Measurements from ENCODE around the gene CRYAA.
"Not testable (repeated sequence)": the region's sequence is repeated elsewhere in the genome, so short reads cannot be mapped to it uniquely, and the experiment has no call there.

The CRYAA gene

DNA sequence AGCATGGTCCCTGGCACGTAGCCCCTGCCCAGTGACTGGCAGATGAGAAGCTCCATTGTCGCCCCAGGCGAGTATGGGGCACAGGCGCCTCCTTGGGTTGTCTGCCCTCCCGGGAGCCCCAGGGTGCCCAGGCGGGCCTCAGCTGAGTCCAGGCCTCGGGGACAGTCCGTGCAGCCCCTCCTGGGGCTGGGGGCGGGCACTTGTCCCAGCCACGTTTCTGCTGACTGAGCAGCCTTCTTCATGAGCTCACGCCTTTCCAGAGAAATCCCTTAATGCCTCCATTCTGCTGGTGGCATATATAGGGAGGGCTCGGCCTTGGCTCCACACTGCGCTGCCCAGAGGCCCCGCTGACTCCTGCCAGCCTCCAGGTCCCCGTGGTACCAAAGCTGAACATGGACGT, at the start of gene CRYAA:
CRYAA (plus strand) TSS at position 301 of the 400 bp plus-strand sequence; CDS start at position 393, 92 bp downstream.
- DNase-seq = not testable (repeated sequence)

GRCh38 chr21:43130094-43130493, 38.7 kb upstream of the CRYAA start:
- DNase-seq = not testable (repeated sequence)

- DNase-seq = not testable (repeated sequence)
Measured at GRCh38 chr21:43134520-43134919, 34.3 kb upstream of the CRYAA start.

GRCh38 chr21:43138944-43139343, 29.9 kb upstream of the CRYAA start:
- DNase-seq = not testable (repeated sequence)

DNA sequence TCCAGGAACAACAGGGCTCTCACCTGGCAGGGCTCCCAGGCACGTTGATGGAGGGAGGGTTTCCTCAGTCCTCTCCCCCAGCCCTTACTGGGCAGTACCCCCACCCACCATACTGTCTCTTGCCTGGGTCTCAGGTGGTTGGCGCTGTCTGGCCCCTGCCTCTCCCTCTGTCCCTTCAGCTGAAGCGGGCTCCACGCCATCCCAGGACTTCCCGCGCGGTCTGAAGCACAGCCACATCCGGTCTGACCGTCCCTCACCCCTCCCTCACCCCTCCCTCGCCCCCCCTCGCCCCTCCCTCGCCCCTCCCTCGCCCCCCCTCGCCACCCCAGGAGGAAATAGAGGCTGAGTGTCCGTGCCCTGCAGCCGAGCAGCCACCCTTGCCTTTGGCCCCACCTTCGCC, 27.4 kb upstream of the CRYAA start:
- DNase-seq = not testable (repeated sequence)

DNA sequence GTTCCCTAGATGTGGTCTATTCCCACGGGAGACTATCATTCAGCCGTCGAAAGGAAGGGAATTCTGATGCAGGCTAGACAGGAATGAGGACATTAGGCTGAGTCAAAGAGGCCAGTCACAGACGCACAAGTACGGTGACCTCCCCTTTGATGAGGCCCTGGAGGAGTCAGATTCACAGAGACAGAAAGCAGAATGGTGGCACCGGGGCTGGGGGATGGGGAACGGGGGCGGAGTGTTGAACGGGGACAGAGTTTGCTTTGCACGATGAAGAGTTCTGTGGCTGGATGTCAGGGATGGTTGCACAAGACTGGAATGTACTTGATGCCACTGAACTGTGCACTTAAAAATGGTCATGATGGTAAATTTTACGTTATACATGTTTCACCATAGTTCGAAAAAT, 22.2 kb upstream of the CRYAA start:
- DNase-seq = not testable (repeated sequence)

GRCh38 chr21:43147999-43148398, 20.8 kb upstream of the CRYAA start:
- not testable (repeated sequence) for DNase-seq

GRCh38 chr21:43149344-43149743, 19.5 kb upstream of the CRYAA start:
- not testable (repeated sequence) for DNase-seq

DNA sequence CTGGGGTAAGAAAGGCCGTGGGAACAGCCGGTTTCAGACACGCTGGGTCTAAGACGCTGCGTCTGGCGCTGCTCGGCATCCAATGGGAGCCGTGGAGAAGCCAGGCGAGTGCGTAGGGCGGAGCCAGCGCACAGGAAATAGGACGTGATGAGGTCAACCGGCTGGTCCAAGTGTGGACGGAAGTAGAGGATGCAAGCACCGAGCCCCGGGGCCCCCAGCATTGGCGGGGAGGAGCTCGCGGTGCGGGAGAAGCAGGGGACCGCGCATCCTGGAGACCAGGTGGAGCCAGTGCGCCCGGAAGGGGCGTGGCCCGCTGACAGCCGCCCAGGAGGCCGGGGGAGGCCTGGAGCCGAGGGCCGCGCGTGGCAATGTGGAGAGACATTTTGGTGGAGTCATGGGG, 15.2 kb upstream of the CRYAA start:
- DNase-seq = not testable (repeated sequence)

DNA sequence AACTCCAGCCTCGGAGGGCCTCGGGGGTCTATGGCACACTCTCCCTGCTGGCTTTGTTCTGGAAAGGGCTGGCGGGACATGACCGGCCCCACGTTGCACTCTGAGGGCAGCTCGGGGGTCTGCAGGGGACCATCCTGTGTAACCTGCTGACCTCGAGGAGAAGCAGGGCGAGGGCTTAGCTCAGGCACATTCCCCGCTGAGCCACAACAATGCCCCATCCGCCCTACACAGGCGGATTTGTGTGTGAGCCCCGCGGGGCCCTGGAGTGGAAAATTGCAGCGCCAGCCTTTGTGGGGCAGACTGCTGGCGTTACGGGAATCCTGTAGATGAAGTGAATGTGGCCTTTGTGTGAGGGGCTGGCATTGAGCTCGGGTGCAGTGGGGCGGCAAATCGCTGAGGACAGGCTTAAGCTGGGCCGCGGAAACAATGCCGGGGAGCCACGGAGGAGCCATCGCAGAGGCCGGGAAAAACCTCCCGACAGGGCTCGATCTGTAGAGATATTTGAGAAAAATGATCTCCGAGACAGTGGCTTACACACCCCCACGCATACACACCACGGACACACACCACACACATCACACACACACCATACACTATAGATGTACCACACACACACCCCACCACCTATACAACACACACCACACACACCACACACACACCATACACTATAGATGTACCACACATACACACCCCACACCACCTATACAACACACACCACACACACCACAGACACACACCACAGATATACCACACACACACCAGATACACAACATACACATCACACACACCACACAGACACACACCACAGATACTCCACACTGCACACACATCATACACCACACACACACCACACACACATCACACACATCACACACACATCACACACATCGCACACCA, 9.3 kb upstream of the CRYAA start:
- DNase-seq = not testable (repeated sequence)

- DNase-seq = not testable (repeated sequence)
Measured at GRCh38 chr21:43161826-43162707, 6.7 kb upstream of the CRYAA start.

GRCh38 chr21:43162708-43163205, 6.1 kb upstream of the CRYAA start:
- DNase-seq = not testable (repeated sequence)

GRCh38 chr21:43164823-43165222, 4.0 kb upstream of the CRYAA start:
- DNase-seq = not testable (repeated sequence)

DNA sequence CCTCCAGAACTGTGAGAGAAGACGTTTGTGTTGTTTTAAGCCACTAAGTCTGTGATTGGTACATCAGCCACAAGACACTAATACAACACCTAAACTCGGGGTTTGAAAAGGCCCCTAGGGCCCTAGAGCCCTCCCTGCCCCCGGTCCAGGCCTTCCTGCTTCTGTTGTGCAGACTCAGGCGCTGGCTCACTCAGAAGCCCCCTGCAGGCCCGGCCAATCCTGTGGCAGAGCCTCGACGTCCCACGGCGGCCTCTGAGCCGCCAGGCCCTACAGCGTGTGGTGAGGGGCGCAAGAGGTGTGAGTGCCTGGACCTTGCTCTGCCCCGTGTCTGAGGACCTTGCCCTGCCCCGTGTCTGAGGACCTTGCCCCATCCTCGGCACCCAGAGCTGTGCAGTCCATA, 3.1 kb upstream of the CRYAA start:
- DNase-seq = not testable (repeated sequence)

DNA sequence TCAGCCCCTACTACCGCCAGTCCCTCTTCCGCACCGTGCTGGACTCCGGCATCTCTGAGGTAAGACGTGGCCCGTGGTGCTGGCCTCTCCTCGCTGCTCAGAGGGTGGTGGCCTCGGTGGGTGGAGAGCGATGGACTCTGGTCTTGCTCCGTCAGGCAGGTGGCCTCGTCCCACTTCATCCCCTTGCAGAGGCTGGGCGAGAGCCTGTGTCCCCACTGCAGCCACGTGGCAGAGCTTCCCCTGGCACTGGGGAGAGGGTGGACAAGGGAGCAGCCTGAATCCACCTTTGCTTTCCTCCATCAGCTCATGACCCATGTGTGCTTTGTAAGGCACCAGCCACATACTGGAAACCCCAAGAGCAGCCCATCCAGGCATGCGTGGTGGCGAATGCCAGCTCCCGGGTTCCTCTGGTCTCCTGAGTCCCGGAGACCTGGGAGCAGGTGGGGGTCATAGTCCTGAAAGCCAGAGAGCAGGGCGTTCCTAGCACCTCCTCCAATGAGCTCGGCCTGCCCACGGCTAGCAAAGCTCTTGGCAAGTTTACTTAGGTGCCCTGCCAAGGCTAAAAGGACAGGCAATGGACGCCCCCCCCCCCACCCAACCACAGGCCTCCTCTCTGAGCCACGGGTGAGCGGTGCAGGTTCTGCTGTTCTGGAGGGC, 550 bp downstream of the CRYAA start:
- DNase-seq = not testable (repeated sequence)

DNA sequence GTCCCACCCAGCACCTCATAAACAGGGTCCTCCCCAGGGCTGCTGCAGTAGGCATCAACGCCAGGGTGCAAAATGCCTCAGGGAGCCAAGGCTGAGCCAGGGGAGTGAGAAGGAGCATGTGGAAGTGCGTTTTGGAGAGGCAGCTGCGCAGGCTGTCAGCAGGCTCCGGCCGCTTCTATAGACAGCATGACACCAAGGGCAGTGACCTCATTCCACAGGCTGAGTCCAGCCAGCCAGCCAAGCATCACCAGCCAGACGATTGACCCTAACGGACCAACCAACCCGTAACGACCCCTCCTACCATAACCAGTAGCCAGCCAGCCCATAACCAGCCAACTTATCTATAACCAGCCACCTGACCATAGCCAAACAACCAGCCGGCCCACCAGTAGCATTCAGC, 1.1 kb downstream of the CRYAA start:
- DNase-seq = not testable (repeated sequence)

DNA sequence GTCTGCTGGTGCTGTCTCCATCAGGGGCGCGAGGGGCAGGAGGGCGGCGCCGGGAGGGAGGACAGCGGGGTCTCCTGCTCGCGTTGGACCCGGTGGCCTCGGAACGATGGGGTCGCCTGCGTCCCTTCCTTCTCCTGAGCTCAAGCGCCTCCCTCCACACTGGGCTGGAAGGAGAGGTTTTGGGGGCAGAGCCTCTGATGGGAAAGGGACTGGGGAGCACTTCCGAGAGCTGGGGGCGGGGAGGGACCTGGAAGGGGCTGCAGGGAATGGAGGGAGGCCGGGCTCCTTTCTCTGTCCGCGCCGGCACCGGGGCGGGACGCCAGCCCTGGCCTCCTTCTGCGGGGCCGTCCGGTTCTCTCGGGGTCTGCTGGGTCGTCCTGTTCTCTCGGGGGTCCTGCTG, 4.0 kb downstream of the CRYAA start:
- not testable (repeated sequence) for DNase-seq

GRCh38 chr21:43173438-43173837, 4.6 kb downstream of the CRYAA start:
- not testable (repeated sequence) for DNase-seq

- not testable (repeated sequence) for DNase-seq
Measured at GRCh38 chr21:43173930-43174329, 5.1 kb downstream of the CRYAA start.

DNA sequence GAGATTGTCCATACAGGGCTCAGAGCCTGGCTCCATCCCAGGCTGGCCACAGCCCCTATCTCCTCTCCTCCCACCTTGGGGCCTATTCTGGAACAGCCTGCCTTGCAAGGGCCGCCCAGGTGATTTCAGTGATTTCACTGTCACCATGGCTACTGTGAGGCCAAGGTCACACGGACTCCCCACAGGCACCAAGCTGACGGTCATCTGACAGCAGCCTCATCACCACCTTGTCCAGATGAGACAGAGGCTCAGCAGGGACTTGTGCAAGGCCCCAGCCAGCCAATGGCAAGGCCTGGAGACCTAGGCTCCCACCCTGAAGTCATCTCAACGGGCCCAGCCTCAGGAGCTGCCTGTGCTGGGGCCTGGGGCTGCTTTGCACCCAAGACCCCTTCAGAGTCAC, 6.2 kb downstream of the CRYAA start:
- not testable (repeated sequence) for DNase-seq

DNA sequence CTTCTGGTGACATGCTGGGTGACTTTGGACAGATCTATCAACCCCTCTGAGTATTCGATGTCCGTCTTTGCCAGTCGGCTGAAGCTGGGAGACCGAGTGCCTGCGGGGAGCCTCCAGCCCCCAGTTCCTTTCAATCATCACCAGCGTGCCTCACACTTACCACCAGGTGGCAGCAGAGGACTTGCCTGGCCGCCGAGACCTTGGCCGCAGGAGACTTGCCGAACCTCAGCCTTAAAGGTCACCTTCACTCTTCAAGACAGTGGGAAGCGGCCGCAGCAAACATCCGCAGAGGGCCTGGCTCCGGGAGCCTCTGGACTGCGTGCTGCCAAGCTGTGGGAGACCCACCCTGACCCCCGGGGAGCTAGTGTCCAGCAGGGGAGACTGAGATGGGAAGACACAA, 7.8 kb downstream of the CRYAA start:
- DNase-seq = not testable (repeated sequence)

DNA sequence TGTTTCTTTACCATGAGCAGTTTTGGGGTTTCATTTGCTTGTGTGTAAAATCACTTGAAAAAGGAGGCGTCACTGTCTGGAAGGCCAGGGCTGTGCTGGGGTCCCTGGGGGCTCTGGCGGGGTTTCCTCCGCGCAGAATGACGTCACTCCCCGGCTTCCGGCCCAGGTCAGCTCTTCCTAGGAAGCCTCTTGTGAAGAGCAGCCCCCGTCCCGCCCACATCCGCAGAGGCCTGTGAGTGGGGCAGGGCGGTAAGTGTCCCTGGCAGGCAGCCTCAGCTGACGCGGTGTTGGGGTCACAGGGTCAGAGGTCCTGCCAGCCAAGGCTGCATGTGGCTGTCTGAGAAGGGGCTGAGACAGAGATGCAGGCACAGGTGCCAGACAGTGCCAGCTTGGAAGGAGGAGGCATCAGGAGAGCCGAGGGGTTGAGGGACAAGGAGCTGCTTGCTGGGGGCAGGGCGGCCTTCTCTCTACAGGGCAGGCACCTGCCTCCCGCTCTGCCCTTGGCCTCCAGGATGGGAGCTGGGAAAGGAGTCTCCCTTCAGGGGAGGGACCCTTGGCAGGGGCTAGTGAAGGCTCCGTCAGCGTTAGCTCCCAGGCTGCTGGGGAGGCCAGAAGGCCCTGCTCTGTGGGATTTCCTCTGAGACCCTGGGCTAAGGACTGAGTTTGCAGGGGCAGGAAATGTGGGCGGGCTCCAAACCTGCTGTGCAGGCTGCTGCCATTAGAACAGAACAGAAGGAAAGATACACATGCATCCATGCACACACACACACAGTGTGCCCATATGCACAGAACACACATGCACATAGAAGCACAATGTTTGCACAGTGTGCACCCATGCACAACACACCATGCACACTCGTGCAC, 8.5 kb downstream of the CRYAA start:
- not testable (repeated sequence) for DNase-seq
